ENCODE measurements around the gene FAM174B. TPM values are rescaled to one million over a fixed set of nuclear protein-coding genes. Genes with fewer than 3 reads are reported as not detected.

Gene FAM174B
- total and polyA plus RNA-seq, 3 donors from 2014 or later: 15.7 to 18.7 (median 18.6) TPM

DNA sequence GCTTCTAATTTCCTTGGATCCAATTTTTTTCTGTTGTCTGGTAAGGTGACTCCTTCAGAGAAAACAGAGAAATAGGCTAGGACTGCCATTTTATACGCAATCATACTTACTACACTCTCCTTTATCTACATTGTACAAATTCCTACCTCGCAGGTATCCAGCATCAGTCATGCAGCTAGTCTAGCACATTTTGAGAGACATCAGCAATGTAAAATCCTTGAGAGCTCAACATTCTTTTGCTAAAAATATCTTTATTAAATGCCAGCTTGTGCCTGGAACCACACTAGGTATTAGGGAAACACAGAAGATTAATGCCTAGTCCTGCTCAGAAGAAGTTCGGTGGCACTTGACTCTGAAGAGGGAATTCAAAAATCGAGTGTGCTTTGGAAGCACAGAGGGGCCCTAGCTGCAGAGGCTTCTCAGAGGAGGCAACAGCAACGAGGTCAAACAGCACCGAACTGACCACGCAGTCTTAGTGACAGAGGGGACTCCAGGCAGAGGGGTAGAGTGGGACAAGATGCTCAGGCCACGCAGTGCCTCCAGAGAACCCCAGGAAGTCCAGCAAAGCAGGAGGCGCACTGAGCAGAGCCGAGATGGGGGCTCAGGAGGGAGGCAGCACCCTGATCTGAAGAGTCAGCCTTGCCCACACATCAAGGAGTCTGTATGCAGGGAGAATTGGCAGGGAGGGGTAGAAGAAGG is 3.5 kb downstream of the FAM174B start:
- H3K4me3 ChIP-seq: no peak overlapping the region
- 89 to 91% methylated on average over 10 of the region's 10 CpGs for WGBS, 2 donors
- DNase-seq: no peak
- H3K9me3 ChIP-seq: no peaks in the 10 kb centered on the region
- H3K4me1 ChIP-seq: no peaks in the 10 kb centered on the region
- no peaks in the 10 kb centered on the region for H3K36me3 ChIP-seq (ENCODE audit: low read depth, missing control alignments)
- no peak overlapping the region for H3K27ac ChIP-seq
- H3K27me3 ChIP-seq: no peaks in the 10 kb centered on the region
- TF ChIP-seq, protein P1, sequence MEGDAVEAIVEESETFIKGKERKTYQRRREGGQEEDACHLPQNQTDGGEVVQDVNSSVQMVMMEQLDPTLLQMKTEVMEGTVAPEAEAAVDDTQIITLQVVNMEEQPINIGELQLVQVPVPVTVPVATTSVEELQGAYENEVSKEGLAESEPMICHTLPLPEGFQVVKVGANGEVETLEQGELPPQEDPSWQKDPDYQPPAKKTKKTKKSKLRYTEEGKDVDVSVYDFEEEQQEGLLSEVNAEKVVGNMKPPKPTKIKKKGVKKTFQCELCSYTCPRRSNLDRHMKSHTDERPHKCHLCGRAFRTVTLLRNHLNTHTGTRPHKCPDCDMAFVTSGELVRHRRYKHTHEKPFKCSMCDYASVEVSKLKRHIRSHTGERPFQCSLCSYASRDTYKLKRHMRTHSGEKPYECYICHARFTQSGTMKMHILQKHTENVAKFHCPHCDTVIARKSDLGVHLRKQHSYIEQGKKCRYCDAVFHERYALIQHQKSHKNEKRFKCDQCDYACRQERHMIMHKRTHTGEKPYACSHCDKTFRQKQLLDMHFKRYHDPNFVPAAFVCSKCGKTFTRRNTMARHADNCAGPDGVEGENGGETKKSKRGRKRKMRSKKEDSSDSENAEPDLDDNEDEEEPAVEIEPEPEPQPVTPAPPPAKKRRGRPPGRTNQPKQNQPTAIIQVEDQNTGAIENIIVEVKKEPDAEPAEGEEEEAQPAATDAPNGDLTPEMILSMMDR (IDR thresholded peaks at IDR 0.05): no peak
- no peak for TF ChIP-seq POLR2A (IDR thresholded peaks at IDR 0.05)
- intact Hi-C loops (cut with DNase I; ENCODE audit: low total_unique reads): no loop called here

DNA sequence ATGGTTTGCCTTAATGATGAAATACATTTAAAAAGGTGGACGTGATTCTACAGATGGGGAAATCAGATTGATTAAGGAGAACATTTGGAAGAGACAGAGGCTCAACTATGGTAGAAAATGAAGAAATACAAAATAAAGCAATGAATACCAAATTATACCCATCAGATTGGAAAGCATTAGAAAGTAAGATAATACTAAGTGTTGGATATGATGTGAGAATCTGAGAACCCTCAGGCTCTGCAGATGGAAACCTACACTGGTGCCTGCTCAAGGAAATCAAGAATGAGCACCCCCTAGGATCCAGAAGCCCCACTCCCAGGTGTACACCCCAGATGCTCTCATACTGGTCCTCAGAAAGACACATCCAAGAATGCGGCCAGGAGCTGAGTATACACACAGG is 4.6 kb downstream of the FAM174B start:
- Histone ChIP-seq H3K27ac (no peak overlapping the region), H3K4me1 (no peaks in the 10 kb centered on the region), H3K9me3 (no peaks in the 10 kb centered on the region), H3K4me3 (no peak overlapping the region), H3K36me3 (ENCODE audit: low read depth, missing control alignments) (no peaks in the 10 kb centered on the region), H3K27me3 (no peaks in the 10 kb centered on the region)
- no peak for TF ChIP-seq POLR2A (IDR thresholded peaks at IDR 0.05)
- TF ChIP-seq, protein P1 (IDR thresholded peaks at IDR 0.05): no peak
- no peak for DNase-seq
- WGBS, 2 donors: 82 to 96% methylated on average over 2 of the region's 2 CpGs
- intact Hi-C loops (cut with DNase I; ENCODE audit: low total_unique reads): no loop called here

DNA sequence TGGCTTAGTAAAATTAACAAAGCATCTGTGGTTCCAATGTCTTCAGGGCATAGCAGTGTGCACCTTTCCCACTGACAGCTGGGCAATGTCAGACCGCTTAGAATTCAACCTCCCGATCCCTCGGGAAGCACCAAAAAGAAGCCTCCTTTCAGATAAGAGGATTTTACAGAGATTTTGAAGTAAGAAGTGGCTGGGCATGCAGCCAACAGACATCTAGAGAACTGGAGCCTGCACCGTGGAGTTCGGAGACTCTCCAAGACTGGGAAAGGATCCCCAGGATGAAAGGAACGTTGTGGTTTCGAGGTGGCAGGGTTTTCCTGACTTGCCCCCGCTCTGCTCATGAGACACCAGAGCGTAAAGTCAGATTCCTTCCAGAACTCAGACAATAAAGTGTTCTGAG is 5.3 kb downstream of the FAM174B start:
- Histone ChIP-seq H3K27me3 (no peaks in the 10 kb centered on the region), H3K27ac (no peak overlapping the region), H3K36me3 (ENCODE audit: low read depth, missing control alignments) (no peaks in the 10 kb centered on the region), H3K4me3 (no peak overlapping the region), H3K9me3 (no peaks in the 10 kb centered on the region), H3K4me1 (no peaks in the 10 kb centered on the region)
- intact Hi-C loops (cut with DNase I; ENCODE audit: low total_unique reads): no loop called here
- DNase-seq: peak; percentile 66
- 44 to 50% methylated on average over 9 of the region's 9 CpGs for WGBS, 2 donors
- TF ChIP-seq, protein P1 (IDR thresholded peaks at IDR 0.05): no peak
- no peak for TF ChIP-seq POLR2A (IDR thresholded peaks at IDR 0.05)

DNA sequence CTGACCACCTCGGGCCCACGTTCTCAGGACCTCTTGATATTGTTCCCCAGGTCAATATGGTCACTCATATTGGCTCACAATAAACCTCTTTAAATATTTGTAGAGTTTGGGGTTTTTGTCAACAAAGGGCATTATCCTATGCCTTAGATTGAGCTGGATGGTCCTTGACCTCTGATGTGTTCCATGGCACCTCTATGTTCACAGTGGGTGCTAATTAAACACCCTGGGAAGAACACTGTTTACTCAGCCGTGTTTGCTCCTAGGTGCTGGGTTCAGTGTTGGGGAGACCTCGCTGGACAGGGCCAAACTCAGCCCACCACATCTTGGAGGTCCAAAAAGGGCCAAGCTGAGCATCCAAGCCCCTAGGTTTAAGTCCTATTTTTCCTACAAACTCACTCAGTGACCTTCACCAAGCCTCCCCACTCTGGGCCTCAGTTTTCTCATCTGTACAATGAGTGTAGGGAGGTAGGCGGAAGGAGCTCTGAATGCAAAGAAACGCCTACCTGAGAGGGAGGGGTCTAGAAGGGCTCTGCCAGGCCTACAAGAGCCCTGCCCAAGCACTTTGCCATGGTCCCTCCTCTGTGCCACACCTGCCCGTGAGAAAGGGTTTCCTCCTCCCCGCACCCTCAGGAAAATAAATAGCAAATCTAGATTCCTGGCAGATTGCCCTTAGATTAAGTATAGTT is 7.2 kb downstream of the FAM174B start:
- H3K4me3 ChIP-seq: no peak overlapping the region
- no peak for DNase-seq
- no peaks in the 10 kb centered on the region for H3K4me1 ChIP-seq
- 65 to 79% methylated on average over 8 of the region's 8 CpGs for WGBS, 2 donors
- H3K27ac ChIP-seq: no peak overlapping the region
- H3K9me3 ChIP-seq: no peaks in the 10 kb centered on the region
- intact Hi-C loops (cut with DNase I; ENCODE audit: low total_unique reads): no loop called here
- H3K36me3 ChIP-seq (ENCODE audit: low read depth, missing control alignments): no peaks in the 10 kb centered on the region
- no peaks in the 10 kb centered on the region for H3K27me3 ChIP-seq
- no peak for TF ChIP-seq POLR2A (IDR thresholded peaks at IDR 0.05)
- TF ChIP-seq, protein P1 (IDR thresholded peaks at IDR 0.05): no peak

All from testis (tissue), 3 donors.